ENCODE results near the gene ZNF578. TPM values are rescaled to one million over a fixed set of nuclear protein-coding genes. Genes with fewer than 3 reads are reported as not detected.
"Not testable (repeated sequence)": the region's sequence is repeated elsewhere in the genome, so short reads cannot be mapped to it uniquely, and the experiment has no call there.

Gene ZNF578
- total RNA-seq, 2 donors from 2014 or later: 1.5 to 1.6 TPM

DNA sequence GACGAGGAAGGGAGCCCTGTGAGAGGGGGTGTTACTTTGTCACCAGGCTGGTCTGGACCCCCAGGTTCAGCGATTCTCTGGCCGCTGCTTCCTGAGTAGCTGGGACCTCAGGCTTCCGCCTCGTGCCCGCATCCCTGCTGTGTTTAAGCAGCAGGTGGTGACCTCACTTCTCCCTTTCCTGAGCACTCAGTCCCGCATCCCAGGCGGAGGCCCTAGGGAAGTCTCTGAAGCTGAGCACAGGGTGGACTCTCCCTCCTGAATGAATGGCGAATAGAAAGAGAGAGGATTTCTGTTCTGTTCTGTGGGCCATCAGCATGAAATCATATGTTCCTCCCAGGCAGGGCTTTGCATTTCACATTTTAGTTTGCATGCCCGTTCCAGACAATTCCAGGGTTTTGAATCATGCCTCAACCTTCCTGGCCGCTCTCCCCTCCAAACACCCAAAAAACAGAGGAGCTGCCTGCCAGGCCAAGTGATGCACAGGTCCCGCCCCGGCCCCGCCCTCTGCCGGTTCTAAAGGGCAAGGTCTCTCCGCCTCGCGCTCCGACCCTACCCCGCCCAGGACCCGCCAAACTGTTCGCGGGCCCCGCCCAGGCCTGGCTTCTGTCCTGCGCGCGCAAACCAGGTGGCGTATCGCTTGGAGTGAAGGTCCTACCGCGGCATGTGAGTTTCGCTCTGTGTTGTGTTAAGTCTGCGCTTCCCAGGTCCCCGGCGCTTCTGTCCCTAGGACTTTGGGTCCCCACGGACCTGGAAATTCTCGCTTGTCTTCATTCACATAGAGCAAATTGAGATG lies 39.0 kb downstream of the ZNF578 start:
- Histone ChIP-seq H3K4me1 (no peaks in the 10 kb centered on the region), H3K4me3 (no peak overlapping the region), H3K9me3 (peaks cover 0 to 94% of the 10 kb centered on the region in 2 donors), H3K36me3 (no peaks in the 10 kb centered on the region), H3K27ac (no peak overlapping the region), H3K27me3 (no peaks in the 10 kb centered on the region)
- DNase-seq (ENCODE audit: low spot score): no peak
- TF ChIP-seq, protein P1, sequence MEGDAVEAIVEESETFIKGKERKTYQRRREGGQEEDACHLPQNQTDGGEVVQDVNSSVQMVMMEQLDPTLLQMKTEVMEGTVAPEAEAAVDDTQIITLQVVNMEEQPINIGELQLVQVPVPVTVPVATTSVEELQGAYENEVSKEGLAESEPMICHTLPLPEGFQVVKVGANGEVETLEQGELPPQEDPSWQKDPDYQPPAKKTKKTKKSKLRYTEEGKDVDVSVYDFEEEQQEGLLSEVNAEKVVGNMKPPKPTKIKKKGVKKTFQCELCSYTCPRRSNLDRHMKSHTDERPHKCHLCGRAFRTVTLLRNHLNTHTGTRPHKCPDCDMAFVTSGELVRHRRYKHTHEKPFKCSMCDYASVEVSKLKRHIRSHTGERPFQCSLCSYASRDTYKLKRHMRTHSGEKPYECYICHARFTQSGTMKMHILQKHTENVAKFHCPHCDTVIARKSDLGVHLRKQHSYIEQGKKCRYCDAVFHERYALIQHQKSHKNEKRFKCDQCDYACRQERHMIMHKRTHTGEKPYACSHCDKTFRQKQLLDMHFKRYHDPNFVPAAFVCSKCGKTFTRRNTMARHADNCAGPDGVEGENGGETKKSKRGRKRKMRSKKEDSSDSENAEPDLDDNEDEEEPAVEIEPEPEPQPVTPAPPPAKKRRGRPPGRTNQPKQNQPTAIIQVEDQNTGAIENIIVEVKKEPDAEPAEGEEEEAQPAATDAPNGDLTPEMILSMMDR (IDR thresholded peaks at IDR 0.05): no peak

DNA sequence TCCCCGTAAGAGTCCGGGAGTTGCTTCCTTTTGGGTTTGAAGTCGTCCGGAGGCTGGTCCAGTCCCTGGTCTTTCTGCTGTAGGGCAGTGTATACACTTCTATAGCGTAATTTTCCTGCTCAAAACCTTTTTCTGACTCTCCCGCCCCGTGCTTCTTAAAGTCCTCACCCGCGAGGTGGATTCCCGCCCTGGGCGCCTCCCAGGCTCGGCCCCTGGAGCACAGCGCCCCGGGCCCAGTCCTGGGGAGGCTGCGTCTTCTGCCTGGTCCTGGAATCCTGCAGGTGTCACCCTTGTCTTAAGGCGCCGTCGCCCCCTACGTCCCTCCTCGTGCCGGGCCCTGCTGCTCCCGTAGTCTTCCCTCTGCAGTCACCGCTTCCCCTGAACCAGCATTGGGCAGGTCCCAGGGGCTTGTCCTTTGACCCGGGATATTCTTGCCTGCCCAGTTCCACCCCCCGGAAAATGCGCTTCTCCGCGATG lies 39.7 kb downstream of the ZNF578 start:
- TF ChIP-seq, protein P1 (IDR thresholded peaks at IDR 0.05): no peak
- Histone ChIP-seq H3K27ac (no peak overlapping the region), H3K36me3 (no peaks in the 10 kb centered on the region), H3K27me3 (no peaks in the 10 kb centered on the region), H3K9me3 (peaks cover 0 to 94% of the 10 kb centered on the region in 2 donors), H3K4me3 (no peak overlapping the region), H3K4me1 (no peaks in the 10 kb centered on the region)
- no peak for DNase-seq (ENCODE audit: low spot score)

DNA sequence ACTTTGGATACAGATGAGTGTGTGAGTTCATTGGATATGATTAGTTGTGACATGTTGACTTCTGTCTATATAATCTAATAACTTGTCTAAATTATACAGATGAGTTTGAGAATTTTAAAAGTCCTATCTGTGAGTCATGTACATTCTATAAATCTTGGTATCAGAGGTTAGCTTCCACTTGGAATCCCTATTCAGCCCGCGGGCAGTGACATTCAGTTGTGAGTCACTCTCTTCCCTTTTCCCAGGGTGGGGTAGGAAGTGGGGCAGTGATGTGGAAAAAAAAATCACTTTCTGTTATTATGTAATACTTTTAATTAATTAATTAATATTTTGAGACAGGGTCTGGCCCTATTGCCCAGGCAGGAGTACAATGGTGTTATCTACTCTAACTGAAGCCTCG lies 41.2 kb downstream of the ZNF578 start:
- Histone ChIP-seq H3K27ac (no peak overlapping the region), H3K27me3 (no peaks in the 10 kb centered on the region), H3K36me3 (no peaks in the 10 kb centered on the region), H3K9me3 (peaks cover 0 to 94% of the 10 kb centered on the region in 2 donors), H3K4me1 (no peaks in the 10 kb centered on the region), H3K4me3 (no peak overlapping the region)
- no peak for DNase-seq (ENCODE audit: low spot score)
- TF ChIP-seq, protein P1 (IDR thresholded peaks at IDR 0.05): no peak

DNA sequence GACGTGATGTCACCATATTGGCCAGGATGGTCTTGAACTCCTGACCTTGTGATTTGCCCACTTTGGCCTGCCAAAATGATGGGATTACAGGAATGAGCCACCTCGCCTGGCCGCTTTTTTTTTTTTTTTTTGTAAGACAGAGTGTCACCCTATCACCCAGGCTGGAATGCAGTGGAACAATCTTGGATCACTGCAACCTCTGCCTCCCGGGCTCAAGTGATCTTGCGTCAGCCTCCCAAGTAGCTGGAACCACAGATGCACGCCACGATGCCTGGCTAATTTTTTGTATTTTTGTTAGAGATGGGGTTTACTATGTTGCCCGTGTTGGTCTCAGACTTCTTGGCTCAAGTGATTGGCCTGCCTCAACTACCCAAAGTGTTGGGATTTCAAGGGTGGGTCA lies 45.2 kb downstream of the ZNF578 start:
- Histone ChIP-seq H3K27me3 (no peaks in the 10 kb centered on the region), H3K9me3 (peaks cover 0 to 71% of the 10 kb centered on the region in 2 donors), H3K36me3 (peaks cover 11% of the 10 kb centered on the region), H3K4me1 (no peaks in the 10 kb centered on the region), H3K4me3 (no peak overlapping the region), H3K27ac (no peak overlapping the region)
- no peak for DNase-seq (ENCODE audit: low spot score)
- TF ChIP-seq, protein P1 (IDR thresholded peaks at IDR 0.05): no peak

DNA sequence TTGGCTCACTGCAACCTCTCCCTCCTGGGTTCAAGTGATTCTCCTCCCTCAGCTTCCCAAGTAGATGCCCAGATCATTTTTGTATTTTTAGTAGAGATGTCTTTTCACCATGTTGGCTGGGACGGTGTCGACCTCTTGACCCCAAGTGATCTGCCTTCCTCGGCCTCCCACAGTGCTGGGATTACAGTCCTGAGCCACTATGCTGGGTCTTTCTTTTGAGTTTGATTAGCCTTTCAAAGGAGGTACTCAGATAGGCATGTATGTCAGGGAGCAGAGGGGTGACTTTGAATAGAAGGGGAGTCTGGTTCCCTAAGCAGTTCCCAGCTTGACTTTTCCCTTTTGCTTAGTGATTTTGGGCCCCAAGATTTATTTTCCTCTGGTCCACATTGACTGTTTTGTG lies 47.1 kb downstream of the ZNF578 start:
- not testable (repeated sequence) for H3K27me3 ChIP-seq; DNase-seq (ENCODE audit: low spot score); H3K4me3 ChIP-seq; H3K4me1 ChIP-seq; H3K27ac ChIP-seq
- peaks cover 20% of the 10 kb centered on the region for H3K36me3 ChIP-seq
- peaks cover 0 to 59% of the 10 kb centered on the region in 2 donors for H3K9me3 ChIP-seq

DNA sequence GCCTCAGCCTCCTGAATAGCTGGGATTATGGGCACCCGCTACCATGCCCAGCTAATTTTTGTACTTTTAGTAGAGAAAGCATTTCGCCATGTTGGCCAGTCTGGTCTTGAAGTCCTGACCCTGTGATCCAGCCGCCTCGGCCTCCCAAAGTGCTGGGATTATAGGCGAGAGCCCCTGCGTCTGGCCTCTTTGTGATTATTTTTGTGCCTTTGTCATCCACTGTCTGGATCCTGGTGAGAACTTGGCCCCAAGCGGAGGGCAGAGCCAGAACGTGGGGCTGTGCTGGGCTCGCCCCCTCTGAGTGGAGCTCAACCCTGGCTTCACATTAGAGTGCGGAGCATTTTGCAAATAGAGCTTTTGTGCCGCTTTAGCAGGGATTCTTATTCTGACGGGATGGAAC lies 47.6 kb downstream of the ZNF578 start:
- not testable (repeated sequence) for H3K4me3 ChIP-seq; H3K4me1 ChIP-seq; DNase-seq (ENCODE audit: low spot score); H3K27ac ChIP-seq; H3K27me3 ChIP-seq
- H3K36me3 ChIP-seq: peaks cover 25% of the 10 kb centered on the region
- peaks cover 0 to 61% of the 10 kb centered on the region in 2 donors for H3K9me3 ChIP-seq

DNA sequence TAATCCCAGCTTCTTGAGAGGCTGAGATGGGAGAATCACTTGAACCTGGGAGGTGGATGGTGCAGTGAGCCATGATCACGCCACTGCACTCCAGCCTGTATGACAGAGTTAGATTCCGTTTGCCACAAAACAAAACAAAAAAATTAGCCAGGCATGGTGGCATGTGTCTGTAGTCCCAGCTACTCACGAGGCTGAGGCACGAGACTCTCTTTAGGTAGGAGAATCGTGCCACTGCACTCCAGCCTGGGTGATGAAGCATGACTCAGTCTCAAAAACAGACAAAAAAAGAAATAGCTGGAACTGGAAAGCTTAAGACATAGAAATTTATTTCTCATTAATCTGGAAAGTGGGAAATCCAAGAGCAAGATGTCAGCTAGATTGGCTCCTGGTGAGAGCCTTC lies 53.9 kb downstream of the ZNF578 start:
- H3K4me3 ChIP-seq: no peak overlapping the region
- TF ChIP-seq, protein P1 (IDR thresholded peaks at IDR 0.05): no peak
- no peaks in the 10 kb centered on the region for H3K4me1 ChIP-seq
- H3K27me3 ChIP-seq: no peaks in the 10 kb centered on the region
- DNase-seq (ENCODE audit: low spot score): no peak
- H3K9me3 ChIP-seq: peaks cover 0 to 77% of the 10 kb centered on the region in 2 donors
- H3K27ac ChIP-seq: no peak overlapping the region
- peaks cover 48% of the 10 kb centered on the region for H3K36me3 ChIP-seq
